RPMI7951 (cell line): ENCODE data around the gene DAZAP2. TPM values are rescaled to one million over a fixed set of nuclear protein-coding genes. Genes with fewer than 3 reads are reported as not detected.
"Not testable (repeated sequence)": the region's sequence is repeated elsewhere in the genome, so short reads cannot be mapped to it uniquely, and the experiment has no call there.

ENCODE experiments used
- DNase-seq: peaks from one replicate; pipeline ENCODE4 v3.0.0-alpha.2; 2012; ENCODE audit warnings: low read depth
- total RNA-seq: library from RNA; depleted of rRNA; stranded (reverse); fragments of >200 nt; shearing (Covaris generic); gene quantifications from 2 replicates; pipeline ENCODE4 v1.2.3, GENCODE V29; 2014

DAZAP2 gene
- total RNA-seq, 1 experiment from 2014 or later, result 375 TPM

DNA sequence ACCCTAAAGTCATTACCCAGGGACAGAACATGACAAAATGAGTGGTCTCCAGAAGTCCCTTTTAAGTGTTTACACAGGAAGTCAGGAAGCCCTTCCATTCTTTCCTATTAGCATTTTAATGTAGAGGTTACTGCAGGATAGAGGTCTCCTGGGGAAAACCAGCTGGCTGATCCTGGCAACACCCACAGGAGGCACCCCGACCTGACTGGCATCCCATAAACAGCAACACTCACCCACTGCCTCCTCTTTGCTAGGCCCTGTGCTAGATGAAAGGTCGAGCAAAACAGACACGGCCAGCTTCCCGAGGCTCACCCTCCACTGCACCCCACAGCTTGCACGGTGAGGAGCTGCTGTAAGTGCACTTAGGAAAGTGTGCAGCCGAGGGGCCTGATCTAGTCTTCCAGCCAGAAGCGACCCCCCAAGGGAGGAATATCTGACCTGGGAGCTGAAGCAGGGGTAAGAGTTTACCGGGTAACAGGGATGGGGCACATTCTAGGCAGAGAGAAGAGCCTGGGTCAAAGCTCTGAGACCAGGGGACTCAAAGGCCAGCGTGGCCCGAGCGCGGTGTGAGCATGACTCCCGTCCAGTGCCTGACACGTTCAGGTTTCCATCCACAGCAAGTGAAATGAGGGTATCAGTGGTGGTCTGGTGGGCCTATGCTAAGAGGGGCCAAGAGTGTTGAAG, 9.0 kb downstream of the DAZAP2 start:
- no peak for DNase-seq

DNA sequence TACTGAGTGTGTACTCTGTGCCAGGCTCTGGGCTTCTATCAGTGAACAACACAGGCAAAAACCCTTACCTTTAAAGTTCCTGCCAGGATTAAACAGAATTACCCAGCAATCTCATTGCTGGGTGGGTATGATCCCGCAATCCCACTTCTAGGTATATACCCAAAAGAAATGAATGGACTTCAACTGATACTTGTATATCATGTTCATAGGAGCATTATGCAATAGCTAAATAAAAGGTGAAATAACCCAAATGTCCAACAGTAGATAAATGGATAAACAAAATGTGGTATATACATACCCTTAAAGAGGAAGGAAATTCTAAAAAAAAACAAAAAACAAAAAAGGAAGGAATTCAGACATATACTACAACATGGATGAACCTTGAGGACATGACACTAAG, 14.7 kb downstream of the DAZAP2 start:
- no peak for DNase-seq

DNA sequence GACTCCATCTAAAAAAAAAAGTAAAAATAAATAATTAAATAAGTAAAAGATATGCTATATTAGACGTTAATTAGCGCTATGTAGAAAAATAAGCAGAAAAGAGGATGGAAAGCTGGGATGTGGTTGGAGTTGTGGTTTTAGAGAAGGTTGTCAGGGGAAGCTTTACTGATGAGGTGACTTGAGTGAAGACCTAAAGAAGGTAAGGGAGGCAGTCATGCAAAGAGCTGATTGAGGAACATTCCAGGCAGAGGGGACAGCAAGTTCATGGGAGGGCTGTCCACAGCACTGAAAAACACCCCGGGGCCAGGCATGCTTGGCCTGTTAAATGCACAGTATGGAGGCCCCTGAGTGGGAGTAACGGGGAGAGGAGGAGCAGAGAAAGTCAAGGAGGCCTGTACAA, 15.9 kb downstream of the DAZAP2 start:
- DNase-seq, result no peak

DNA sequence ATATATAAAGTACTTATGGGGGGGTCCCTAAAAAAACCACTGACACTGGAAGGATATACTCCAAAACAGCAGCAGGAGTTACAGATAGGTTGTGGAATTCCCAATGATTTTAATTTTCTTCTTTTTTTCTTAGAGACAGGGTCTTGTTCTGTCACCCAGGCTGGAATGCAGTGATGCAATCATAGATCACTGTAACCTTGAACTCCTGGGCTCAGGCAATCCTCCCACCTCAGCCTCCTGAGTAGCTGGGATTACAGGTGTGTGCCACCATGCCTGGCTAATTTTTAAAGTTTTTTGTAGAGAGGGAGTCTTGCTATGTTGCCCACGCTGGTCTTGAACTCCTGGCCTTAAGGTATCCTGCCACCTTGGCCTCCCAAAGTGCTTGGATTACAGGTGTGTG, 21.0 kb downstream of the DAZAP2 start:
- not testable (repeated sequence) for DNase-seq

DNA sequence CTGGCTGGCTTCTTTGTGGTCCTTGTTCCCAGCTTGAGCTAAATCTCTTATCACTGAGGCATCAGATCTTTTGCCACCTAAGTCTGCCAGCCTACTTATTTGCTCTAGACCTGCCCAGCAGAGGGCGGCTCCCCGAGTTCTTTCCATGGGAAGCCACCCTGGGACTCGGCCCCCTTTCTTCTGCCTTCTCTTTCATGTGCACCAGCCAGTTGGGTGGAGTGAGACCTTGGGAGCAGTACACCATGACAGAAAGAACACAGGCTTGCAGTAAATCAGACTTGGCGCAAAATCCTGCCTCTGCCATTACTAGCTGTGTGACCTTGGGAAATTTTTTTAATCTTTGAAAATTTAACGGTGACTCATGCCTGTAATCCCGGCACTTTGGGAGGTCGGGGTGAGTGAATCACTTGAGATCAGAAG, 24.1 kb downstream of the DAZAP2 start:
- peak; percentile 70 for DNase-seq

DNA sequence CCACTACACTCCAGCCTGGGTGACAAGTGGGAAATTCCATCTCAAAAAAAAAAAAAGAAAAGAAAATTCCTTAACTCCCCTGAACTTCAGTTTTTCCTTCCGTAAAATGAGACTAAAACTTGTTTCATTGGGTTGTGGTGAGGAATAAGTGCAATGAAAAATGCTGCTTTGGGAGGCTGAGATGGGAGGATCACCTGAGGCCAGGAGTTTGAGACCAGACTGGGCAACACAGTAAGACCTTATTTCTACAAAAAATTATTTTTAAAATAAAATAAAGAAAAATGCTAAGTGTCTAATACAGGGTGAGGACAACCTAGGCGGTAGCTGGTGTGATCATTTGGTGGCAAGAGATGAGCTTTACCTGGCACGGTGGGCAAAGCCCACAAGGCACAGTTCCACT, 24.7 kb downstream of the DAZAP2 start:
- no peak for DNase-seq

DNA sequence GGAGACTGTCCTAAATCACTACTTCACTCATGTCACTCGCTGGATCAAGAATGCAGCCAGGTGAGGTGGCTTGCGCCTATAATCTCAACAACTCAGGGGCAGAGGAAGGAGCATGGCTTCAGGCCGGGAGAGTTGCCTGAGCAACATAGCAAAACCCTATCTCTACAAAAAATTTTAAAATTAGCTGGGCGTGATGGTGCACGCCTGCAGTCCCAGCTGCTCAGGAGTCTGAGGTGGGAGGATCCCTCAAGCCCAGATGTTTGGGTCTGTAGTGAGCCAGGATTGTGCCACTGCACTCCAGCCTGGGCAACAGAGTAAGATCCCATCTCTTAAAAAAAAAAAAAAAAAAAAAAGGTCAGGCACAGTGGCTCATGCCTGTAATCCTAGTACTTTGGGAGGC, 25.7 kb downstream of the DAZAP2 start:
- no peak for DNase-seq

DNA sequence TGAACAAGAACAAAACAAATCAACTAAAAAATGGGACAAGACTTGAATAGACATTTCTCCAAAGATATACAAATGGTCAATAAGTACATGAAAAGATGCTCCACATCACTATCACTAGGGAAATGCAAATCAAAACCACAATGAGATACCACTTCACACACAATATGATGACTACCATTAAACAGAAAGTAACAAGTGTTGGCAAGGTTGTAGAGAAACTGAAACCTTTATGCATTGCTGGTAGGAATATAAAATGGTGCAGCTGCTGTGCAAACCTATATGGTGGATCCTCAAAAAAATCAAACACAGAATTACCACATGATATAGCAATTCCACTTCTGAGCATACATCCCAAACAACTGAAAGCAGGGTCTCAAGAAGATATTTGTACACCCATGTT, 26.4 kb downstream of the DAZAP2 start:
- no peak for DNase-seq

DNA sequence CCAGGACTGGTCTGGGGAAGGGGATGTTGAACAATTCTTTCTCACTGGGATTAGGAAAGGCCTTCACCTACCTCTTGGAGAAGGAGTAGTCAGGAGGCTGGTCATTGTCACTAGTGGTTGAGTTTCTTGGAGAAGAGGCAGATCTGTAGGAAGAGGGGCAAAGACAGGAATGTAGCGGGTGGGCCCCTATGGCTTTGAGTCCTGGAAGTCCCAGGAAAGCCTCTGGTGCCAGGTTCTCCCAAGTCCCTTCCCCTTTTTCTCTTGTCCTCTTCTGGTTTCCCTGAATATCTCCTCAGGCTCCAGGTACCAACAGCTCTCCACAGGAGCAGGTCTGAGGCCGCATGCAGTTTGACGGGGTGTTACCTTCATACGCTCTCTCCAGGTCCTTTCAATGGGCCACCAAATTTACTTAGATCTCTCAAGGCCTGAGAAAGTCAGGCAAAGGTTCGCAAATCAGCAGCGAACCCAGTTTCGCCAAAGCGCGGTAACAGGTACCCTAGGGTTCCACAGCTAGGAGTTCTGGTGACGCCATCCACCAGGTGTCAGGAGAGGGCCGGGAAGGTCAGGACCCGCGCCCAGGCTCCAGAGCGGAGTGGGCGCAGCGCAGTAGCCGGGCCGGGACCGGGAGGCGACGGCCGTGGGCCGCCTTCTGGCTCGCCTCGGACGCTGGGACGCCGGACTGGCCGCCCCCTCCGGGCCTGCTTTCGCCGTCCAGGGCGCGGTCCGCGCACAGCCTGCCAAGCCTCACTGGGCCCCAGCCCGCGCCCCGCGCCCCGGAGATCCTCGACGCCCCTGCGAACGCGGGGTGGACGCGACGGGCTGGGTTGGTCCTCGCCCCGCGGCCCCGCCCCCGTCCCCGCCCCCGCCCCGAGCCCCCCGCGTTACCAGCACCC, 30.8 kb downstream of the DAZAP2 start:
- DNase-seq, result peak; percentile 36

DNA sequence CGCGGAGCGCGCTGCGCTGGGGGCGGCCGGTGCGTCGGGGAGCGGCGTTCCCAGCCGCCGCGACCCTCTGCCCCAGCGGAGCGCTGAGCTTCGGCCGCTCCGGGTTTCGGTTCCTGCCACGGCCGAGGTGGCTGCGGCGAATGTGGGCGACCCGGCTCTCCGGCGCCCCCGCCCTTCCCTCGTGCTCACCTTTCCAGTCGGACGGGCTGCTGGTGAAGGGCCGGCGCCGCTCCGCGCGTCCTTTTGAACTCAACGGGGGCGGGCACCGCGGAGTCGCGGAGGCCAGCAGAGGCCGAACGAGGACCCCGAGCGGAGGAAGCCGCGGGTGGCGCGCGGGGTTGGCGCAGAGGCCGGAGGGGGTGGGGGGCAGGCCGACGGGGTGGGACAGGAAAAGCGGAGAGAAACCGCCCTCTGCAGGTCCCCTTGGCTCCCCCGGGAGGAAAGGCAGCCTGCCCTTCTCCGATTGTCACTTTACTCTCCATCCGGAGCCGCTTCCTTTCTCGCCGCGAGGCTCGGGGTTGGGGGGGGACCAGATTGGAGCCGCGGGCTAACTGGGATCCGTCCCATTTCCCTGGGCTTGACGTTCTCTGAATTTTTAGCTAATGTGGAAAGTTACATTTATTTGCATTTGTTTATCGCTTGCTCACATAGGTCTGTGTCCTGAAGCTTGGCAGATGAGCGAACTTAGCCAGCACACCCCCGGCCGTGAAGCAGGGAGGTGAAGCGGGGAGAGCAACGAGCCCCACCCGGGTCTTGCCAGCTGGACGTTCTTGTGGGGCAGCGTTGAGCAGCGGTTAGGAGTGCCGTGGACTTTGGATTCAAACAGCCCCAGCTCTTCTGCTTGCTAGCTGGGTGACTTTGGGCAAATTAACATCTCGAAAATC, 31.7 kb downstream of the DAZAP2 start, which contains the start of gene SMAGP:
Gene SMAGP, minus strand, starts transcription at position 349 of the 884 bp plus-strand sequence. CDS start 1,137 bp downstream, outside the sequence.
- peak; percentile 59 for DNase-seq

DNA sequence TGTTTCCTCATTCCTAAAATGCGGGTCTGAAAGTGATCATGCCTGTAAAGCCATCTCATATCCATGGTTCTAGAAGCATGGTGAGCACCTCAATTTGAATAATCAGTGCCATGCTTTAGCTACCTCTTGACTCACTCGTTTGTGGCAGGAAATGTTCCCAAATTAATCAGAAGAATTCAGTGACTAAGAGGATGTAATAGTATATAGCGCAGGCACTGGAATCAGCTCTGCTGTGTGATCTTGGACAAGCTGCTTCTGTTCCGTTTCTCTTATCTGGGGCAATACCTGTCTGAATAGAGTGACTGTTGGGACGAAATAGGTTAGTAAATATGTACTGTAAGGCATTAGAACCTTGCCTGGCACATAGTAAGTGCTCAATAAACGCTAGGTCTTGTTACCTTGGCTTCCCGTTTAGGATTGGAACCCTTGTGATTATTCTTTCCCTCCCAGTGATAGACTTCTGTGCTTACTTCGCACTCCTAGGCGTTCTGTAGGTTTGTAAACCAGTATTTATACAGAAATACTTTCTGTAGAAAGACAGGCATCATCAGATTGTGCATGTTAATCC, 32.4 kb downstream of the DAZAP2 start:
- DNase-seq, result peak; percentile 85

DNA sequence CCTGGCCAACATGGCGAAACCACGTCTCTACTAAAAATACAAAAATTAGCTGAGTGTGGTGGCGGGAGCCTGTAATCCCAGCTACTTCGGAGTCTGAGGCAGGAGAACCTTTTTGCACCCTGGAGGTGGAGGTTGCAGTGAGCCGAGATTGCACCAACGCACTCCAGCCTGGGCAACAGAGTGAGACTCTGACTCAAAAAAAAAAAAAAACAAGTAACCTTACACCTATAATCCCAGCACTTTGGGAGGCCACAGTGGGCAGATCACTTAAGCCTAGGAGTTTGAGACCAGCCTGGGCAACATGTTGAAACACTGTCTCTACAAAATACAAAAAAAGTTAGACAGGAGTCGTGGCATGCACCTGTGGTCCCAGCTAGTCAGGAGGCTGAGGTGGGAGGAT, 34.2 kb downstream of the DAZAP2 start:
- DNase-seq, result not testable (repeated sequence)

DNA sequence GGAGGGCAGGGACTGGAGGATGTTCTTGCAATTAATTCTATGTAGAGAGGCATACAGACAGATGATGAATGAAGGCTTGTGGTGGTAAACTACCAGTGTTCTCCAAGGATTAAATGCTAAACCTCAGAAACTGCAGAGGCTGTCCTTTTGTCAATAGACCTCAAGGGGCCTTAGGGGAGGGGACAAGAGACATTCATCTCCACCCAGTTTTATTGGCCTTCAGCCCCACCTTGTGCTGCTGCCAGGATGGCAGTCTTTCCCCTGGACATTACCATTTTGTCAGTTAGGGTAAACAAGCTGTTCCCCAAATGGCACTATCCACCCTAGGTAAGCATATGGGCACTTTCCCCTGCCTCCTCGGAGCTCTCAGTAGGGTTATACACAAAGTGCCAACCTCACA, 36.5 kb downstream of the DAZAP2 start:
- no peak for DNase-seq

DNA sequence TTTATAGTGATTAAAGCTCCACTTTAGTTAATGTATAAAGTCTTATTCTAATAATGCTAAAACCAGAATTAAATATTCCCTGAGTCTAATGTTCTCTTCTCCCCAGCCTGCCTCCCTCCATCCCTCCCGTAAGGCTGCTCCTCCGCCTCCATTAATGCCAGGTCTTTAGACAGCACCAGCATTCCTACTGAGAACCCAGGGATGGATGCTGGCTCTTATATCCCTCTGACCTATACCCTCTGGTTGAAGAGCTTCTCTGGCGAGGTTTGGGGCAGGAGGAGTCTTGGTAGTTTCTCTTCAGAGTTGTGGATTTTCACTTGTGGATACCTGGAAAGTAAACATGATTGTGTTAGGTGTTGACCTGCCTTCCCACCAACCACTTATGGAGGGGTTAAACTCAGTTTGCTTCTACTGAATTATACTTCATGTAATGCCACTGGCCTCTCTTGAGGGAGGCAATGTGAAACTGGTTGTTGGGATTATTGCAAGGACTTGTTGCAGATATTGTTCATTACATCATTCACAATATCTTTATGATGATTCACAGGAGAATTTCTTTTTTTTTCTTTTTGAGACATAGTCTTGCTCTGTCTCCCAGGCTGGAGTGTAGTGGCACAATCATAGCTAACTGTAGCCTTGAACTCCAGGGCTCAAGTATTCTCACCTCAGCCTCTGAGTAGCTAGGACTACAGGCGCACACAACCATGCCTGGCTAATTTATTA, 42.7 kb downstream of the DAZAP2 start:
- DNase-seq, result no peak

DNA sequence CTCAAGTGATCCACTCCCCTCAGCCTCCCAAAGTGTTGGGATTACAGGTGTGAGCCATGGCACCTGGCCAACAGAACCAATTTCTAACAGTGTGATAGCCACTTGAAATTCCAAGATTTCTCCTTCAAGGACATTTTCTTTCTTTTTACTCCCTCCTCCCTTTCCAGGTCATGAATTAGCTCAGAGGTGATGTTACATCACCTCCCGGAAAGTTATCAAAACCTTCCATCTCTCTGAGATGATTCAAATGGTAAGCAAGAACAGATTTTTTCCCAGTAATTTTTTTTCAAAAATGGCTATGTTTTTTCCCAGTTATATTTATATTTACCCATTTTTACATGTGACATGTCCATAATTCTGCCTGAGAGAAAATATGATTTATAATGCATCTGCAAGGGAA, 47.2 kb downstream of the DAZAP2 start:
- DNase-seq, result no peak

DNA sequence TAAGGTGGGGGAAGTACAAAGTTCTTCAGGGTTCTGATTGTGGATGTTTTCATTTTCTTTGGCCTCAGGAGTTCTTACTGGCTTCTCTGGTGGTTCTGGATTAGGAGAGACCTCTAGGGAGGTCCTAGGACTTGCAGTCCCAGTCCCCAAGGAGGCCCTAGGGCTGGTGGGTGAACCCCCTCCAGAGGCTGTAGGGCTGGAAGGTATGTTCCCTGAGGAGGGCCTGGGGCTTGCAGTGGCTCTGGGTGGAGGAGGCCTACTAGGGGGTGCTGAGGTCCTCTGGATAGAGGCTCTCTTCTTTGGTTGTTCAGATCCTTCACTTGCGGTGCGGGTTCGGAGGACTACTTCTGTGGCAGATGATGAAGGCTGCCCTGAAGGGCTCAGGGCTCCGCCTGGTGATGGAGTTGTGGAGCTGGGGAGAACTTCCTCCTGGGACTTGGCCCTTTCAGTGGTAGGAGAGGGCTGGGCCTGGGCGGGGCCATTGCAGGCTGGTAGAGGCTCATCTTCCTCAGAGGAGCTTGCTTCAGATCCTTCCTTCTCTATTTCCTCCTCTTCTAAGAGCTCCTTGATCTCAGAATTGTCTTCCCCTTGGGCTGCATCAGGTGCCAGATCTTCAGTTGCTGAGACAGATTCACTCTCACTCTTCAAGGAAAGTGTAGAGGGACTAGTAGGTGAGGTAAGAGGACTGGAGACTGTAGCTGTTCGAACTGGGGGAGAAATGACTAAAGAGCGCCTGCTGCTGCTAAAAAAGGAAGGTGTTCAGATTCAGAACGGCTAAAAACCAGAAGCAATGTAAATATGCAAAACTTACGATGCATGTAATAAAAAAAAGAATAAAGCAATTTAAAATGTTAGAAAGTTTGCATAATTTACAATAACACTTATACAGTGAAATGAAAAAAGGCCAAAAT, 53.2 kb downstream of the DAZAP2 start:
- not testable (repeated sequence) for DNase-seq
